ENCODE results near the gene C19orf85.

C19orf85 gene

DNA sequence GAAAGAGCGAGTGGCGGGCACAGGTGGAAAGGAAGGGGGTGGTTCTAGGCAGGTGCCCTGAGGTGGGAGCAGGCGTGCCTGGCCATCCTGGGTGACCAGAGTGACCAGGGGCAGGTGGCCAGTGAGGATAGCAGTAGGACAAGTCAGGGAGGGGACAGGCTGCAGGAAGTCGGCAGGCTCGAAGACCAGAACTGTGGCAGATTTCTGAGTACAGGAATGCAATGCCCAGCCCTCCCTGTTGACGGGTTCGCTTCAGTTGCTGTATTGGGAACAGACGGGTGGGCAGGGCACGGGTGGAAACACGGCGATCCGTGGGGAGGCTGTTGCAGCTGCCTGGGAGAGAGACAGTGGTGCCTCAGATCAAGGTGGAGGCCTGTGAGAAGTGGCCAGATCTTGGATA is 13.8 kb upstream of the C19orf85 start:
- no peak overlapping the region for H2BK12ac ChIP-seq (ENCODE audit: low read length)
- H3K18ac ChIP-seq (ENCODE audit: low read length), result no peak overlapping the region
- peak overlapping the region; percentile 67 for H2AK5ac ChIP-seq (ENCODE audit: low read depth, low read length)
- H2BK15ac ChIP-seq (ENCODE audit: low read length), result no peak overlapping the region
- H4K8ac ChIP-seq (ENCODE audit: low read depth, low read length), result no peak overlapping the region
- no peak overlapping the region for H3K23ac ChIP-seq (ENCODE audit: low read depth, low read length, poor library complexity)
- H4K91ac ChIP-seq (ENCODE audit: low read depth, low read length, poor library complexity), result peak overlapping the region; percentile 46
- no peak overlapping the region for H2BK120ac ChIP-seq (ENCODE audit: low read depth, low read length)
- no peak overlapping the region for H3K27ac ChIP-seq (replicated peaks; ENCODE audit: low read length)
- no peaks in the 10 kb centered on the region for H3K27me3 ChIP-seq (ENCODE audit: control insufficient read depth in 3 of 3, insufficient read depth in 3 of 3, low read depth in 1 of 3, low read length in 3 of 3)
- no peak overlapping the region for H3K4me3 ChIP-seq (ENCODE audit: low read length in 2 of 2)
- H3K14ac ChIP-seq (ENCODE audit: low read length), result no peak overlapping the region
- peaks cover 4 to 8% of the 10 kb centered on the region in 2 donors for H3K36me3 ChIP-seq (replicated peaks in 1 of 2; ENCODE audit: control insufficient read depth in 2 of 2, insufficient read depth in 2 of 2, low read length in 2 of 2)
- H2AFZ ChIP-seq (ENCODE audit: low read length), result no peak overlapping the region
- peaks cover 8 to 26% of the 10 kb centered on the region in 2 donors for H3K4me1 ChIP-seq (ENCODE audit: control insufficient read depth in 2 of 2, insufficient read depth in 1 of 2, low read depth in 1 of 2, low read length in 2 of 2)
- no peak for DNase-seq (ENCODE audit: low spot score)
- peak overlapping the region; percentile 85 for H3K4ac ChIP-seq (ENCODE audit: low read length)
- H3K79me1 ChIP-seq (ENCODE audit: low read depth, low read length), result peaks cover 9% of the 10 kb centered on the region
- H3K9me3 ChIP-seq (replicated peaks in 1 of 2; ENCODE audit: control insufficient read depth in 2 of 2, insufficient read depth in 1 of 2, low read depth in 1 of 2, low read length in 2 of 2), result no peaks in the 10 kb centered on the region
- no CpG with 5 or more reads among the region's 12 CpGs for WGBS, 2 donors (ENCODE audit: extremely low coverage in 2 of 2, insufficient read length in 2 of 2, insufficient replicate concordance in 1 of 2)
- H3K9ac ChIP-seq (ENCODE audit: low read depth, low read length, poor library complexity), result peak overlapping the region; percentile 22
- H3K4me2 ChIP-seq (ENCODE audit: insufficient read depth, low read length, poor library complexity, severe bottlenecking), result no peak overlapping the region
- H2BK5ac ChIP-seq (ENCODE audit: low read length), result no peak overlapping the region

GRCh38 chr19:55477905-55478304 is 13.4 kb upstream of the C19orf85 start:
- H3K4me3 ChIP-seq (ENCODE audit: low read length in 2 of 2), result peak overlapping the region in 1 of 2 donors; percentile 71

GRCh38 chr19:55476100-55476775 is 11.7 kb upstream of the C19orf85 start, which contains the start of gene ZNF628:
ZNF628 (plus strand) TSS chr19:55476617; CDS start chr19:55479911, 3,294 bp downstream.
- Histone ChIP-seq H2AK5ac (ENCODE audit: low read depth, low read length) (peak within 1 kb of the TSS; percentile 96), H3K9ac (ENCODE audit: low read depth, low read length, poor library complexity) (peak within 1 kb of the TSS; percentile 85), H4K8ac (ENCODE audit: low read depth, low read length) (peak within 1 kb of the TSS; percentile 96), H3K36me3 (replicated peaks in 1 of 2; ENCODE audit: control insufficient read depth in 2 of 2, insufficient read depth in 2 of 2, low read length in 2 of 2) (peaks cover 0 to 5% of the 10 kb centered on the region in 2 donors), H4K91ac (ENCODE audit: low read depth, low read length, poor library complexity) (no peak within 1 kb of the TSS), H3K4ac (ENCODE audit: low read length) (no peak within 1 kb of the TSS), H2BK120ac (ENCODE audit: low read depth, low read length) (no peak within 1 kb of the TSS), H3K79me1 (ENCODE audit: low read depth, low read length) (peaks cover 5% of the 10 kb centered on the region), H3K4me3 (ENCODE audit: low read length in 2 of 2) (peak within 1 kb of the TSS; percentile 71 to 76), H3K9me3 (replicated peaks in 1 of 2; ENCODE audit: control insufficient read depth in 2 of 2, insufficient read depth in 1 of 2, low read depth in 1 of 2, low read length in 2 of 2) (no peaks in the 10 kb centered on the region), H3K27me3 (ENCODE audit: control insufficient read depth in 3 of 3, insufficient read depth in 3 of 3, low read depth in 1 of 3, low read length in 3 of 3) (no peaks in the 10 kb centered on the region), H2BK15ac (ENCODE audit: low read length) (peak within 1 kb of the TSS; percentile 65), H3K23ac (ENCODE audit: low read depth, low read length, poor library complexity) (no peak within 1 kb of the TSS), H2AFZ (ENCODE audit: low read length) (peak within 1 kb of the TSS; percentile 92), H3K4me1 (ENCODE audit: control insufficient read depth in 2 of 2, insufficient read depth in 1 of 2, low read depth in 1 of 2, low read length in 2 of 2) (peaks cover 11 to 27% of the 10 kb centered on the region in 2 donors), H2BK5ac (ENCODE audit: low read length) (peak within 1 kb of the TSS; percentile 33), H3K18ac (ENCODE audit: low read length) (peak within 1 kb of the TSS; percentile 86), H2BK12ac (ENCODE audit: low read length) (no peak within 1 kb of the TSS), H3K27ac (replicated peaks; ENCODE audit: low read length) (peak within 1 kb of the TSS; percentile 89), H3K14ac (ENCODE audit: low read length) (no peak within 1 kb of the TSS), H3K4me2 (ENCODE audit: insufficient read depth, low read length, poor library complexity, severe bottlenecking) (peak within 1 kb of the TSS; percentile 71)
- peak; percentile 97 for DNase-seq (ENCODE audit: low spot score)
- WGBS, 2 donors (ENCODE audit: extremely low coverage in 2 of 2, insufficient read length in 2 of 2, insufficient replicate concordance in 1 of 2), result no CpG with 5 or more reads among the region's 61 CpGs

More at GRCh38 chr19:55477905-55478304, 13.4 kb upstream of the C19orf85 start:
- no peak overlapping the region for H3K4ac ChIP-seq (ENCODE audit: low read length)
- H2BK120ac ChIP-seq (ENCODE audit: low read depth, low read length), result no peak overlapping the region
- H3K4me1 ChIP-seq (ENCODE audit: control insufficient read depth in 2 of 2, insufficient read depth in 1 of 2, low read depth in 1 of 2, low read length in 2 of 2), result peaks cover 11 to 31% of the 10 kb centered on the region in 2 donors
- H3K18ac ChIP-seq (ENCODE audit: low read length), result no peak overlapping the region
- no peak overlapping the region for H4K8ac ChIP-seq (ENCODE audit: low read depth, low read length)
- no peaks in the 10 kb centered on the region for H3K9me3 ChIP-seq (replicated peaks in 1 of 2; ENCODE audit: control insufficient read depth in 2 of 2, insufficient read depth in 1 of 2, low read depth in 1 of 2, low read length in 2 of 2)
- H3K9ac ChIP-seq (ENCODE audit: low read depth, low read length, poor library complexity), result no peak overlapping the region
- no peak overlapping the region for H3K4me2 ChIP-seq (ENCODE audit: insufficient read depth, low read length, poor library complexity, severe bottlenecking)
- DNase-seq (ENCODE audit: low spot score), result no peak
- H2BK12ac ChIP-seq (ENCODE audit: low read length), result no peak overlapping the region
- no peak overlapping the region for H3K27ac ChIP-seq (replicated peaks; ENCODE audit: low read length)
- no peak overlapping the region for H2AFZ ChIP-seq (ENCODE audit: low read length)
- no peak overlapping the region for H2BK5ac ChIP-seq (ENCODE audit: low read length)
- no peaks in the 10 kb centered on the region for H3K27me3 ChIP-seq (ENCODE audit: control insufficient read depth in 3 of 3, insufficient read depth in 3 of 3, low read depth in 1 of 3, low read length in 3 of 3)
- H3K79me1 ChIP-seq (ENCODE audit: low read depth, low read length), result peaks cover 9% of the 10 kb centered on the region
- no peak overlapping the region for H4K91ac ChIP-seq (ENCODE audit: low read depth, low read length, poor library complexity)
- H3K14ac ChIP-seq (ENCODE audit: low read length), result no peak overlapping the region
- no peak overlapping the region for H2AK5ac ChIP-seq (ENCODE audit: low read depth, low read length)
- WGBS, 2 donors (ENCODE audit: extremely low coverage in 2 of 2, insufficient read length in 2 of 2, insufficient replicate concordance in 1 of 2), result 100% methylated on average over 1 of the region's 13 CpGs; no CpG with 5 or more reads in 1 of the 2 donors
- H3K36me3 ChIP-seq (replicated peaks in 1 of 2; ENCODE audit: control insufficient read depth in 2 of 2, insufficient read depth in 2 of 2, low read length in 2 of 2), result peaks cover 4 to 8% of the 10 kb centered on the region in 2 donors
- no peak overlapping the region for H2BK15ac ChIP-seq (ENCODE audit: low read length)
- H3K23ac ChIP-seq (ENCODE audit: low read depth, low read length, poor library complexity), result no peak overlapping the region

Measured in neuronal stem cell (in vitro differentiated cells).